Omental fat pad (tissue), 4 donors: ENCODE results near the gene AKAP13. TPM values are rescaled to one million over a fixed set of nuclear protein-coding genes. Genes with fewer than 3 reads are reported as not detected.
"Not testable (repeated sequence)": the region's sequence is repeated elsewhere in the genome, so short reads cannot be mapped to it uniquely, and the experiment has no call there.

Experiments used
- ATAC-seq: fragments of 150-250 bp; one replicate; pipeline ENCODE4 v1.9.1; 2016; ENCODE audit warnings: mild to moderate bottlenecking, moderate library complexity; ENCODE audit not compliant: low FRiP score
- DNase-seq: peaks from one replicate; pipeline ENCODE4 v3.0.0-alpha.2; 2019; ENCODE audit warnings: low spot score
- total RNA-seq, 4 donors: library from RNA; depleted of rRNA; stranded (reverse); fragments of >200 nt; gene quantifications; one replicate each; pipeline ENCODE4 v1.1.0, GENCODE V29; 2016
- TF ChIP-seq, protein P1 (sequence below), 3 donors: fragments of 450-650 bp; IDR thresholded peaks; one replicate each; pipeline ENCODE4 v1.5.1; 2016 to 2017; ENCODE audit warnings: antibody characterized with exemption in 3 of 3, mild to moderate bottlenecking in 3 of 3, moderate library complexity in 2 of 3

Gene AKAP13
- total RNA-seq, 4 donors from 2014 or later = 162 to 301 (median 216) TPM

DNA sequence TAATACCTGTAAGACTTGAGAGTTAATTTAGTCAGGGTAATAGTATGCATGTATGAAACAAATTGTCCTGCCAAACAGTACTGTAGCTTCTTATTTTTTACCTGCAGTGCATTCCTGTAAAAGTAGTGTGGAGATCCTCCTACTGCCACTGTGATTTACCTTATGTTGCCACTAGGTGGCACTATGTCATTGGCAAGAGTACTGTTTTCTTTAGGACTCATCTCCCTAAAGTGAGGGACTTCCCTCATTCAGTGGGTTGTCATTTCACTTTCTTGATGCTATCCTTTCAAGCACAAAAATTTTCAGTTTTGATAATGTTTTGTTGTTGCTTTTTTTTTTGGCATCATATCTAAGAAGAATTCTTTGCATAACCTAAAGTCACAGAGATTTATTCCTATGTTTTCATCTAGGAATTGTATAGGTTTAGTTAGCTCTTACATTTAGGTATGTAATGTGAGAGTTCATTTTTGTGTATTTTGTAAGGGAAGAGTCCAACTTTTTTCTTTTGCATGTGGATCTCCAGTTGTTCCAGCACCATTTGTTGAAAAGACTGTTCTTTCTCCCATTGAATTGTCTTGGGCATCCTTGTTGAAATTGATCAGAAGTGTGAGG lies 105.7 kb downstream of the AKAP13 start:
- TF ChIP-seq, protein P1, sequence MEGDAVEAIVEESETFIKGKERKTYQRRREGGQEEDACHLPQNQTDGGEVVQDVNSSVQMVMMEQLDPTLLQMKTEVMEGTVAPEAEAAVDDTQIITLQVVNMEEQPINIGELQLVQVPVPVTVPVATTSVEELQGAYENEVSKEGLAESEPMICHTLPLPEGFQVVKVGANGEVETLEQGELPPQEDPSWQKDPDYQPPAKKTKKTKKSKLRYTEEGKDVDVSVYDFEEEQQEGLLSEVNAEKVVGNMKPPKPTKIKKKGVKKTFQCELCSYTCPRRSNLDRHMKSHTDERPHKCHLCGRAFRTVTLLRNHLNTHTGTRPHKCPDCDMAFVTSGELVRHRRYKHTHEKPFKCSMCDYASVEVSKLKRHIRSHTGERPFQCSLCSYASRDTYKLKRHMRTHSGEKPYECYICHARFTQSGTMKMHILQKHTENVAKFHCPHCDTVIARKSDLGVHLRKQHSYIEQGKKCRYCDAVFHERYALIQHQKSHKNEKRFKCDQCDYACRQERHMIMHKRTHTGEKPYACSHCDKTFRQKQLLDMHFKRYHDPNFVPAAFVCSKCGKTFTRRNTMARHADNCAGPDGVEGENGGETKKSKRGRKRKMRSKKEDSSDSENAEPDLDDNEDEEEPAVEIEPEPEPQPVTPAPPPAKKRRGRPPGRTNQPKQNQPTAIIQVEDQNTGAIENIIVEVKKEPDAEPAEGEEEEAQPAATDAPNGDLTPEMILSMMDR (IDR thresholded peaks at IDR 0.05) = no peak
- ATAC-seq = peak; percentile 84
- DNase-seq = peak; percentile 47

DNA sequence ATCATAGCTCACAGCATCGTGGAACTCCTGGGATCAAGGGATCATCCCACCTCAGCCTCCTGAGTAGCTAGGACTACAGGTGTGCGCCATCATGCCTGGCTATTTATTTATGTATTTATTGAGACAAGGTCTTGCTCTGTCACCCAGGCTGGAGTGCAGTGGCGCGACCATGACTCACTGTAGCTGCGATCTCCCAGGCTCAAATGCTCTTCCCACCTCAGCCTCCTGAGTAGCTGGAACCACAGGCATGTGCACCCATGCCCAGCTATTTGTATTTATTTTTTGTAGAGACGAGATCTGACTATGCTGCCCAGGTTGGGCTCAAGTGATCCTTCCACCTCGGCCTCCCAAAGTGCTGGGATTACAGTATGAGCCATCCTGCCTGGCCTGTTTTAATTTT lies 107.4 kb downstream of the AKAP13 start:
- DNase-seq, ATAC-seq: not testable (repeated sequence)

DNA sequence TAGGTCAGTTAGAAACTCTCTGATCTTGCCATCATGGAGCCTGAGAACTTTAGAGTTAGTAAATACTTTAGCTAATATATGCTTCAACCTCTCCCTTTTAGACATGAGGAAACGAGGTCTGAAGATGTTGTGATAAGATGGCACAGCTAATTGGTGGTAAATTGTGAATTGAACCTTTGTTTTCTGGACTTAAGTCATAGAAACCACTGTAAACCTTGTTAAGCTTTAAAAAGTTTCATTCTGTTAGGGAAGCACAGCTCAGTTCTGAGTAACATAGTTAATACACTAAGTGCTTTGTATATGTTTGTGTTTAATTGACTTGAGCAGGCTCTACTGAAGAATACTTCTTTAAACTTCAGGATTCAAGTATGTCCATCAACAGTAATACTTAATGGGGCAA lies 108.6 kb downstream of the AKAP13 start:
- DNase-seq (no peak), ATAC-seq (no peak)
- TF ChIP-seq, protein P1 (IDR thresholded peaks at IDR 0.05) = no peak

DNA sequence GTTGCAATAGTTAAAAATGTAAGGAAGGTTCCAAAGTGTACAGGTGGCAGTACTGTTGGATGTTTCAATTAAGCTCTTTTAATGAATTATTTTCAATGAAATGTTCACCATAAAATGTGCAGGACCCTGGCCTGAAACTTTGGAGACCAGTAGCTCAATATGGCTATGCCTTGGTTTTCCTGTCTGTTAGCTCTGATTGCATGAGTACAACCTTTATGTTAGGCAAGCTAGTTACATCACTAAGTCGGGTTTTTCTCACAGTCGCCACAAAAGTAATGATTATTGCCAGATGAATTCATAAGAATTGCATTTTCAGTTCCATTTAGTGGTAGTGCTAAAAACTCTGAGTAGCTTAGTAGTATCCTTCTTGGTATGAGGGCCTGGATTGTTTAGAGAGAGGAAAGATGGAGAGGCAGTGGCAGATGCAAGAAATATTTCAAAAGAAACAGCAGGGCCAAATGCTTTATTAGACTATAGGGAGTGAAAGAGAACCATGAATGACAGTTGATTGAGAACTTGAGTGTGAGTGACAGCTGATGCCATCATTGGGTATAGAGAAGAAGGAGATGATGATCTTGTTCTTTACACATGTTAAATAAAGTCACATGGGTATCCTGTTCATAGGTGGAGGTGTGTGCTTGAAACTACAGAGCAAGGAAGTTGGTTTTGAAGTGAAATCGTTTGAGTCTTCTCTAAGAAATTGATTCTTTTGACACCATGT lies 109.5 kb downstream of the AKAP13 start:
- DNase-seq (no peak), ATAC-seq (no peak)
- TF ChIP-seq, protein P1 (IDR thresholded peaks at IDR 0.05) = no peak

DNA sequence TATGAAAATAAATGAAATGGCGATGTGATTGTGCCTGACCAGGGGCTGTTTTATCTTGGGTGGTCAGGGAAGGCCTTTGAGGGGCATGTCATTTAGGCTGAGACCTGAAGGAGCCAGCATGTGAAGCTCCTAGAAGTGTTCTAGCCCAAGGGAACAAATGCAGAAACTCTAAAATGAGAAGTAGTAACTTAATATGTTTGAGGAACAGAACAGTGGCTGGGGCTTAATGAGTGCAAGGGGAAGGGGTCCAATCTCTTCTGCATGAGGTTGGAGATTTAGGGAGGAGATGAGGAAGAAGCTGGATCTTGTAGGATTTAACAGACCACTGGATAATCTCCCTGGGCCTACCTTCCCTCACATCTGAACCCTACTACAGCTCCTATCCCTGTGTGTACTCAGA lies 110.5 kb downstream of the AKAP13 start:
- no peak for ATAC-seq

DNA sequence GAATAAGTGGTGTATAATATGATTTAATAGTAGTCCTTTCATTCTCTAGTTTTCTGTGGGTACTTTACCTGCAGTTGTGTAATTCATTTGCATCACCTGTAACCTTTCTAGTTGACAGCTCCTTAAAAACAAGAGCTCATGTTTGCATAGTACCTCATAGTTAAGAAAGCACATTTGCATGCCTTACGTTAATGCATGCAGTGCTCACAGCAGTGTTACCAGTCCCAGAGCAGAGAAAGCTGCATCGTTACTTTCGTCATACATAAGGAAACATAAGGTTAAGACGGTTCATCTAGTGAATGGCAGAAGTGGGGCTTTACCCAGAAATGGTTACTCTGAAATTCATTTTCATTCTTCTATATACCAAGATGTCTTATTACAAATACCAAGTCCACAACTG lies 111.3 kb downstream of the AKAP13 start:
- no peak for ATAC-seq
- TF ChIP-seq, protein P1 (IDR thresholded peaks at IDR 0.05) = no peak

More for the DNA sequence above, 110.5 kb downstream of the AKAP13 start:
- no peak for DNase-seq
- TF ChIP-seq, protein P1 (IDR thresholded peaks at IDR 0.05) = no peak

DNA sequence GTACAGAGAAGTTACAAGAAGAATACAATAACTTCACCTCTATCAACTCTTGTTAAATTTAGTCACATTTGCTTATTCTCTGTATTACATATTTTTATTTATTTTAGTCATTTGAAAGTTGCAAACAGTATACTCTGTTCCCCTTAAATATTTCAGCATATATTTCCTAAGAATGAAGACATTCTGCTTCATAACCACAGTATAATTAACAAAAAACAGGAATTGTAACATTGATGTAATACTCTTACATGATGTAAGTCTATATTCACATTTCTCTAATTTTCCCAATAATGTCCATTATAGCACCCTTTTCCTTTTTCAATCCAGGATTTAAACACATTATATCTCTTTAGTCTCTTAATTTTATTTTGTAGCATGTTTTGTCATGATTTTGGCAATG lies 112.0 kb downstream of the AKAP13 start:
- ATAC-seq = no peak

More for the DNA sequence above, 111.3 kb downstream of the AKAP13 start:
- no peak for DNase-seq

More for the DNA sequence above, 112.0 kb downstream of the AKAP13 start:
- TF ChIP-seq, protein P1 (IDR thresholded peaks at IDR 0.05) = no peak
- DNase-seq = no peak
